HCT116 (cell line): ENCODE results near the gene RGS7. TPM values are rescaled to one million over a fixed set of nuclear protein-coding genes. Genes with fewer than 3 reads are reported as not detected.

Source experiments
- ATAC-seq: fragments of 200-7000 bp; cut with Tn5 transposase; 2 replicates; pipeline ENCODE4 v1.9.1; 2020; ENCODE audit warnings: mild to moderate bottlenecking, moderate library complexity
- BruUV-seq: library from RNA; stranded (reverse); fragments of 400-500 nt; replicated peaks from 2 replicates; lab custom pipeline; 2021; lab: Mats Ljungman, UMichigan
- CTCF ChIA-PET: fragments of 300-600 bp; sonication (Branson Sonifier 250); formaldehyde crosslinking; loops from one replicate; lab custom pipeline; 2021; ENCODE audit warnings: antibody characterized with exemption; lab: Charles Lee
- POLR2A ChIA-PET: fragments of 300-600, 350-600 bp; sonication (Branson Sonifier 250); formaldehyde crosslinking; loops from one replicate; lab custom pipeline; 2021; ENCODE audit warnings: antibody characterized with exemption; lab: Charles Lee
- RAD21 ChIA-PET, 2 experiments: fragments of 300-600 bp; sonication (Branson Sonifier 250); formaldehyde crosslinking; loops; one replicate each; lab custom pipeline; 2023; ENCODE audit warnings: low total read pairs in 2 of 2; ENCODE audit not compliant: uncharacterized antibody in 2 of 2, unreplicated experiment in 2 of 2, low non-redundant PET in 1 of 2; lab: Charles Lee
- DNase-seq: peaks from one replicate; pipeline ENCODE4 v3.0.0-alpha.2; 2010; ENCODE audit warnings: low read depth, low spot score
- H2AFZ ChIP-seq: fragments of 200-600 bp; shearing (Covaris generic), sonication (generic); 2 replicates; pipeline ENCODE4 v1.6.1; 2017; ENCODE audit warnings: low read depth, mixed run types, mixed read lengths, antibody characterized with exemption, low read length; ENCODE audit not compliant: poor library complexity, severe bottlenecking
- H3K27ac ChIP-seq: 2 replicates; pipeline ENCODE4 v1.5.1; 2012; ENCODE audit warnings: low read depth, low read length
- H3K27me3 ChIP-seq: fragments of 200-600 bp; sonication (generic); 2 replicates; pipeline ENCODE4 v1.6.1; 2016; ENCODE audit warnings: mixed run types, low read length, mixed read lengths; ENCODE audit not compliant: insufficient read depth
- H3K36me3 ChIP-seq, 2 experiments: fragments of 200-500 bp in 1 of 2; fragments of 200-600 bp in 1 of 2; sonication (Bioruptor generic) in 1 of 2; sonication (generic) in 1 of 2; 2 replicates each; pipeline versions ENCODE4 v1.5.1 to v1.6.1; 2014 to 2016; ENCODE audit warnings: low read length in 2 of 2, inconsistent platforms in 1 of 2, mixed read lengths in 1 of 2, mixed run types in 1 of 2; ENCODE audit not compliant: insufficient read depth in 2 of 2, control insufficient read depth in 1 of 2
- H3K4me1 ChIP-seq, 2 experiments: fragments of 200-600 bp in 1 of 2; sonication (generic) in 1 of 2; 2 replicates each; pipeline versions ENCODE4 v1.5.1 to v1.6.1; 2012 to 2017; ENCODE audit warnings: low read length in 2 of 2, inconsistent platforms in 1 of 2, mild to moderate bottlenecking in 1 of 2, mixed read lengths in 1 of 2, mixed run types in 1 of 2, moderate library complexity in 1 of 2; ENCODE audit not compliant: insufficient read depth in 2 of 2, control insufficient read depth in 1 of 2
- H3K4me2 ChIP-seq: fragments of 200-600 bp; sonication (generic); 2 replicates; pipeline ENCODE4 v1.6.1; 2017; ENCODE audit warnings: mixed run types, low read length, mixed read lengths
- H3K4me3 ChIP-seq, 2 experiments: fragments of 200-600 bp in 1 of 2; sonication (generic) in 1 of 2; replicated peaks in 1 of 2; 2 replicates each; pipeline ENCODE4 v1.5.1; 2011 to 2016; ENCODE audit warnings: low read length in 2 of 2, control low read depth in 1 of 2, low read depth in 1 of 2, mild to moderate bottlenecking in 1 of 2, mixed read lengths in 1 of 2, mixed run types in 1 of 2
- H3K79me2 ChIP-seq: fragments of 200-600 bp; sonication (generic); 2 replicates; pipeline ENCODE4 v1.6.1; 2017; ENCODE audit warnings: mild to moderate bottlenecking, mixed run types, low read length, moderate library complexity, mixed read lengths; ENCODE audit not compliant: insufficient read depth
- H3K9ac ChIP-seq: fragments of 200-600 bp; sonication (generic); 2 replicates; pipeline ENCODE4 v1.6.1; 2016; ENCODE audit warnings: low read length, mixed read lengths
- H3K9me2 ChIP-seq: fragments of 200-600 bp; sonication (generic), shearing (Covaris generic); 2 replicates; pipeline ENCODE4 v1.6.1; 2017; ENCODE audit warnings: mixed run types, mild to moderate bottlenecking, moderate library complexity; ENCODE audit not compliant: insufficient read depth
- H3K9me3 ChIP-seq, 2 experiments: fragments of 200-500 bp in 1 of 2; fragments of 200-600 bp in 1 of 2; sonication (Bioruptor generic) in 1 of 2; sonication (generic) in 1 of 2; 2 replicates each; pipeline ENCODE4 v1.6.1; 2014 to 2017; ENCODE audit warnings: low read length in 2 of 2, mixed read lengths in 2 of 2, inconsistent platforms in 1 of 2, low read depth in 1 of 2, mild to moderate bottlenecking in 1 of 2, mixed run types in 1 of 2, moderate library complexity in 1 of 2; ENCODE audit not compliant: control insufficient read depth in 1 of 2, insufficient read depth in 1 of 2
- H4K20me1 ChIP-seq: fragments of 200-600 bp; sonication (generic), shearing (Covaris generic); 2 replicates; pipeline ENCODE4 v1.6.1; 2017; ENCODE audit warnings: mixed run types, mild to moderate bottlenecking, moderate library complexity; ENCODE audit not compliant: insufficient read depth
- ATF3 ChIP-seq: IDR thresholded peaks from 2 replicates; pipeline ENCODE4 v1.6.1; 2012
- CBX3 ChIP-seq: IDR thresholded peaks from 2 replicates; pipeline ENCODE4 v1.6.1; 2012; ENCODE audit warnings: low read depth
- CEBPB ChIP-seq: IDR thresholded peaks from 2 replicates; pipeline ENCODE4 v1.6.1; 2012; ENCODE audit warnings: low read depth
- CTCF ChIP-seq, 3 experiments: fragments of 200-600 bp in 1 of 3; sonication (generic) in 1 of 3; IDR thresholded peaks in 2 of 3; conservative IDR thresholded peaks in 1 of 3; 2 replicates each; pipeline ENCODE4 v1.5.1; 2012 to 2017; ENCODE audit warnings: low read depth in 2 of 3, low read length in 2 of 3, antibody characterized with exemption in 1 of 3, borderline replicate concordance in 1 of 3, control low read depth in 1 of 3, mild to moderate bottlenecking in 1 of 3, mixed read lengths in 1 of 3, mixed run types in 1 of 3, moderate library complexity in 1 of 3; ENCODE audit not compliant: insufficient read depth in 1 of 3
- EGR1 ChIP-seq: IDR thresholded peaks from 2 replicates; pipeline ENCODE4 v1.6.1; 2012; ENCODE audit warnings: low read depth
- ELF1 ChIP-seq: IDR thresholded peaks from 2 replicates; pipeline ENCODE4 v1.6.1; 2012; ENCODE audit warnings: low read depth, borderline replicate concordance
- EZH2 ChIP-seq: fragments of 200-600 bp; sonication (generic); IDR thresholded peaks from 2 replicates; pipeline ENCODE4 v1.6.1; 2017; ENCODE audit warnings: antibody characterized with exemption, mixed run types
- EZH2phosphoT487 ChIP-seq: fragments of 200-600 bp; IDR thresholded peaks from 2 replicates; pipeline ENCODE4 v1.6.1; 2018; ENCODE audit warnings: antibody characterized with exemption, borderline replicate concordance
- FOSL1 ChIP-seq: IDR thresholded peaks from 2 replicates; pipeline ENCODE4 v1.6.1; 2012; ENCODE audit warnings: low read depth
- JUND ChIP-seq: IDR thresholded peaks from 2 replicates; pipeline ENCODE4 v1.6.1; 2012
- POLR2A ChIP-seq: IDR thresholded peaks from 2 replicates; pipeline ENCODE4 v1.7.0; 2011; ENCODE audit warnings: borderline replicate concordance; ENCODE audit not compliant: insufficient read depth, insufficient read length; ENCODE audit errors: extremely low read depth
- REST ChIP-seq: IDR thresholded peaks from 2 replicates; pipeline ENCODE4 v1.6.1; 2012; ENCODE audit warnings: low read depth
- SIN3A ChIP-seq: IDR thresholded peaks from 2 replicates; pipeline ENCODE4 v1.6.1; 2012; ENCODE audit warnings: low read depth
- SP1 ChIP-seq: IDR thresholded peaks from 2 replicates; pipeline ENCODE4 v1.6.1; 2012; ENCODE audit warnings: low read depth
- SRF ChIP-seq: IDR thresholded peaks from 2 replicates; pipeline ENCODE4 v1.6.1; 2012; ENCODE audit warnings: low read depth
- TCF7L2 ChIP-seq: IDR thresholded peaks from 2 replicates; pipeline ENCODE4 v1.7.0; 2011; ENCODE audit warnings: borderline replicate concordance, inconsistent platforms; ENCODE audit not compliant: insufficient read depth, insufficient read length; ENCODE audit errors: extremely low read depth
- YY1 ChIP-seq: IDR thresholded peaks from 2 replicates; pipeline ENCODE4 v1.6.1; 2011; ENCODE audit warnings: low read length, low read depth, moderate library complexity, mild to moderate bottlenecking; ENCODE audit not compliant: insufficient replicate concordance; ENCODE audit errors: extremely low read depth
- ZBTB33 ChIP-seq: IDR thresholded peaks from 2 replicates; pipeline ENCODE4 v1.6.1; 2011; ENCODE audit warnings: mild to moderate bottlenecking, low read length, moderate library complexity; ENCODE audit not compliant: insufficient replicate concordance; ENCODE audit errors: extremely low read depth
- ZNF274 ChIP-seq: fragments of 200-500 bp; sonication (Bioruptor generic); IDR thresholded peaks from 2 replicates; pipeline ENCODE4 v1.6.1; 2014; ENCODE audit warnings: mild to moderate bottlenecking, low read depth, low read length, inconsistent platforms
- intact Hi-C: fragments of 100-400 bp; cut with micrococcal nuclease; formaldehyde crosslinking; loops from 2 replicates; pipeline ENCODE4 v1.10.0; 2022
- total RNA-seq: library from RNA; stranded (reverse); gene quantifications from one replicate; pipeline ENCODE4 v1.2.1, GENCODE V29; 2021; ENCODE audit not compliant: unreplicated experiment

The RGS7 gene
- total RNA-seq, 1 experiment from 2014 or later = not detected

- no peaks in the 10 kb centered on the region for H4K20me1 ChIP-seq
- no peak overlapping the region for H2AFZ ChIP-seq
- peaks cover 0 to 5% of the 10 kb centered on the region in 2 experiments; a peak in 3 of 4 replicates for H3K9me3 ChIP-seq
- DNase-seq = no peak
- no peaks in the 10 kb centered on the region for H3K27me3 ChIP-seq
- no peak for TF ChIP-seq REST
- no peak for TF ChIP-seq EGR1
- no peak for TF ChIP-seq TCF7L2
- no peak for TF ChIP-seq JUND
- no peak for TF ChIP-seq ATF3
- no peak for TF ChIP-seq CEBPB
- TF ChIP-seq EZH2phosphoT487 = no peak
- TF ChIP-seq CBX3 = no peak
- no peak for TF ChIP-seq ELF1
- no peak for TF ChIP-seq ZNF274
- no peak for TF ChIP-seq YY1
- no peak for TF ChIP-seq EZH2
- TF ChIP-seq SP1 = no peak
- no peak for TF ChIP-seq ZBTB33
- TF ChIP-seq CTCF (IDR thresholded peaks at IDR 0.05 in 2 of 3, conservative IDR thresholded peaks at IDR 0.05 in 1 of 3; ENCODE audit: borderline replicate concordance in 1 of 3, insufficient read depth in 1 of 3, low read depth in 2 of 3, low read length in 2 of 3) = no peak
- TF ChIP-seq SIN3A = no peak
- no peak for TF ChIP-seq FOSL1
- TF ChIP-seq POLR2A = no peak
- no peak for TF ChIP-seq SRF
- TF ChIP-seq, all 23 proteins: peak for 0
- BruUV-seq = no TSS peak
- H3K27ac ChIP-seq = no peak overlapping the region
- no peaks in the 10 kb centered on the region for H3K9me2 ChIP-seq
- ChIA-PET RAD21 (no interaction called here), CTCF (no interaction called here), POLR2A (no interaction called here)
- no peaks in the 10 kb centered on the region for H3K4me1 ChIP-seq
- H3K79me2 ChIP-seq = no peaks in the 10 kb centered on the region
- H3K36me3 ChIP-seq = no peaks in the 10 kb centered on the region
- H3K4me3 ChIP-seq = no peak overlapping the region
- H3K4me2 ChIP-seq = no peak overlapping the region
- ATAC-seq = no peak
- intact Hi-C loops = no loop called here
- H3K9ac ChIP-seq = no peak overlapping the region
Observed at GRCh38 chr1:241311056-241311746, 45.8 kb downstream of the RGS7 start.
